D721Med (cell line): ENCODE data around the gene CTBP2.
A peak's percentile ranks its signal among the peaks of the same experiment; 100 is the strongest.

Source experiments
- DNase-seq: peaks from one replicate; pipeline ENCODE4 v3.0.0; 2011; ENCODE audit warnings: low spot score; ENCODE audit not compliant: insufficient read length
- FAIRE-seq: peaks from 2 replicates; lab custom pipeline; 2011; peaks lifted over from hg19 to GRCh38; lab: Jason Lieb, UNC
- TF ChIP-seq, protein P1 (sequence below): IDR thresholded peaks from 2 replicates; pipeline ENCODE4 v1.5.1; 2012; ENCODE audit warnings: mild to moderate bottlenecking, control low read depth; ENCODE audit not compliant: insufficient read depth; ENCODE audit errors: missing control alignments

The CTBP2 gene

DNA sequence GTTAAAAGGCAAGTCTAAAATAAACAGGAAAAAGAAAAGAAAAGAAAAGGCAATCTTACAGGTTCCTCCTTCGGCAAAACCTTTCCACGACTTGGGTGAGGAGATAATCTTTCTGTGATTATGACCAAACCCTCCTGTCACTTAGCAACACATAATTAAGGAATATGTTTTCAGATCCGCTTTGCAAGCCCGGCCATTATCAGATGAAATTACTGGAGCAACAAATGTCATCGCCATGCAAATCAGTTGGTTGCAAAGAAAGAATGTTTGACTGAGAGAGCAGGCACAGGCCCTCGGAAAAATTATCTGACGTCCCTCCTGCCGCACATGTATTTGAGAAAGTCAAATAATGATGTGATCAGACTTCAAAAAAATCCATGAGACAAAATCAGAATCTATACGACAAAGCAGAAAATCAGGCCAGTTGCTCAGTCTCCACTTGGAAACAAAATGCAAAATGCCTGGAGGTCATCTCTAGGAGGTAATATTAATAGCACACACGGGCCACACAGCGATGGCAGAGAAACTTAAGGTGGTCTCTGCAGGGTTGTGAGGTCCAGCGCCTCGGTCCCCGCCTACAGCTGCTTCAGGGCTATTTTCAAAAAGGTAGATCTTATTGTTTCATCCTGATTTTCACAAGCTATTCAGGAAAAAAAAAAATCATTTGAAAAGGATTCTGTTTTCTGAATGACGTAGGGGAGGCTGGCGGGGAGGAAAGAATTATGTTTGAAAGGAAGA lies 135.7 kb downstream of the CTBP2 start:
- FAIRE-seq (peak; percentile 46), DNase-seq (peak; percentile 55)
- TF ChIP-seq, protein P1, sequence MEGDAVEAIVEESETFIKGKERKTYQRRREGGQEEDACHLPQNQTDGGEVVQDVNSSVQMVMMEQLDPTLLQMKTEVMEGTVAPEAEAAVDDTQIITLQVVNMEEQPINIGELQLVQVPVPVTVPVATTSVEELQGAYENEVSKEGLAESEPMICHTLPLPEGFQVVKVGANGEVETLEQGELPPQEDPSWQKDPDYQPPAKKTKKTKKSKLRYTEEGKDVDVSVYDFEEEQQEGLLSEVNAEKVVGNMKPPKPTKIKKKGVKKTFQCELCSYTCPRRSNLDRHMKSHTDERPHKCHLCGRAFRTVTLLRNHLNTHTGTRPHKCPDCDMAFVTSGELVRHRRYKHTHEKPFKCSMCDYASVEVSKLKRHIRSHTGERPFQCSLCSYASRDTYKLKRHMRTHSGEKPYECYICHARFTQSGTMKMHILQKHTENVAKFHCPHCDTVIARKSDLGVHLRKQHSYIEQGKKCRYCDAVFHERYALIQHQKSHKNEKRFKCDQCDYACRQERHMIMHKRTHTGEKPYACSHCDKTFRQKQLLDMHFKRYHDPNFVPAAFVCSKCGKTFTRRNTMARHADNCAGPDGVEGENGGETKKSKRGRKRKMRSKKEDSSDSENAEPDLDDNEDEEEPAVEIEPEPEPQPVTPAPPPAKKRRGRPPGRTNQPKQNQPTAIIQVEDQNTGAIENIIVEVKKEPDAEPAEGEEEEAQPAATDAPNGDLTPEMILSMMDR: no peak

DNA sequence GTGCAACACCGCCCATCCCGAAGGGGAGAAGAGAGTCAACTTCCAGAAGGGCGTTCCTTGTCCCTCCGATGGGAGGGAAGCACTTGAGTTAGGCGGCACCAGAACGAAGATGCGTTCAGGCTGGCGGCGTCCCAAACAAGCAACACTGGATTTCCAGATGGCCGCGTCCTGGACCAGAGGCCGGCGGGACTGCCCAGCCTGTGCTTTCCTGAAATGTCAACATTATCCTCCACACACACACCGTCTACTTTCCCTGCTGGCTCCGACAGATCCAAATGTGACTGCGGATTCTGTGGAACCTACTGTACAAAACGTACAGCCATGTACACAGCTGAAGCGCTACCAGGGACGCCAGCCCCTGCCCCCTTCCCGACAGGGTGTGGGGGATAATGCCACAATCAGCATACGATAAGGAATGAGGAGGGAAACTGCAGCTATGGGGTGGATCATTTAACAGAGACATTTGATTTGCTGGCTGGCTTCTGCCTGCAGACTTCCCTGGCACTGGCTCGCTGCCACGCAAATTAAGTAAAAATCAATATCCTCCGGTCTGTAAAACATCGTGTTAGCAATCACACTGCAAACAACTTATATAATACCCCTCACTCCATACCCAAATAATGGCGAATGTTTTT lies 136.4 kb downstream of the CTBP2 start:
- DNase-seq: no peak
- FAIRE-seq: no peak
- TF ChIP-seq, protein P1: no peak

DNA sequence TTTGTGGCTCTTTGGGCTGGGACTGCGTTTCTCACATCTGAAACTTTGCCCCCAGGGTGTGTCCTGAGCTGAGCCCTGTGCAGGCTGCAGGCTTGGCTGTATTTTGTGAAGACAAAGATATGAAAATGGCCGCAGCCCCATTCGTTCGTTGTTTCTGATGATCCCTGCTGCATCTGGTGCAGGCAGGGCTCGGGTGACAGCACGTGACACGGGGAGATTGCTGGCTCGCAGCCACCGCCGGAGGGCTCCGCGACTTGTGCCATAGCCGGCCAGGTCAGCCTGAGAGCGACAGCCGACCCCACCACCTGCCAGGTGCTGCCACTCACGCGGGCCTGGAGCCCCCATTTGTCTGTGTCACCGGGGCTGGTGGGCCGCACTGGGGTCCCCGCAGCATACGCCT lies 137.1 kb downstream of the CTBP2 start:
- FAIRE-seq (no peak), DNase-seq (no peak)
- TF ChIP-seq, protein P1: no peak

DNA sequence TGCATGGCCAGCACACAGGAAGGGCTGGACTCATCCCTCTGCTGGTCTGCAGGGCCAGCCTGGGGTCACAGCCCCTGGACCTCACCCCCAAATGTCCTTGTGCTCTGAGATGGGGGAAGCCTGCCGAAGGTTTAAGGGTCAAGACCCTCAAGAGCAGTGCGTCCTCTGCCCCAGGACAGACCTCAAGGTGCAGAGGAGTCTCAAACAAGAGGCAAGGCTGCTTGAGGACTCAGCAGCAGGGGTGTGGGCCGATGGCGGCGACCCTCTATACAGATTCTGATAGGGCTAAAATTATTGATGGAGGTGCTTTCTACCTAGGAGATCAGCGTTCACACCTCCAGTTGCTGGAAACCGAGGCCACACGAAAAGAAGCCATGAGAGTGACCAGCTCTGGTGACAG lies 137.7 kb downstream of the CTBP2 start:
- TF ChIP-seq, protein P1: no peak
- no peak for FAIRE-seq

DNA sequence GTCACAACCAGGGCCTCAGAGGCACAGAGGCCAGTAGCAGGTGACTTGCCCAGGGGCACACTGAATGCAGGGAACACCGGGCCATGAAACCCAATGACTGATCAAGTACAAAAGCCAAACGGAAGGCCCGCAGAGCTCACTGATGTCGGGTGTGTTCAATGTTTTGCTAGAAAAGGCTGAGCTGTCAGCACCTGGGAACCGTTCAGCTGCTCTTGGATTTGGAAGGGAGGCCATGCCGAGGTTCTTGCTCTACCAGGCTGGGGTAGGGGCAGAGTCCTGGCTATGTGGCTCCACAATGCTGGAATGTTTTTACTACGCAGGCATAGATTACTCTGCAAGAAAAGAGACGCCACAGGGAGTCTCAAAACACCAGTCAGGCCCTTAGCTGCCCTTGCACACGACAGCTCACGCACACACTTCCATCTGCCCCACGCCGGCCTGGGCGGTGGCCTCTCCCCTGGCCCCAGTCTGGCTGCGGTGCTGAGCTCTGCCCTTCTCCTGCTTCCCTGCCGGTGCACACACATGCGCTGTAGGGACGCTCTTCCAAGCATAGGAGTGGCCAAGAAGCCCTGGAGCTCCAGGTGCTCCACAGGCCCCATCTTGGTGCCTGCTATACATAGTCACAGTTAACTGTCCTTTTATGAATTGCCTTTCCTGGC lies 138.5 kb downstream of the CTBP2 start:
- TF ChIP-seq, protein P1: no peak
- FAIRE-seq: no peak
- DNase-seq: no peak

More for the DNA sequence above, 137.7 kb downstream of the CTBP2 start:
- no peak for DNase-seq

DNA sequence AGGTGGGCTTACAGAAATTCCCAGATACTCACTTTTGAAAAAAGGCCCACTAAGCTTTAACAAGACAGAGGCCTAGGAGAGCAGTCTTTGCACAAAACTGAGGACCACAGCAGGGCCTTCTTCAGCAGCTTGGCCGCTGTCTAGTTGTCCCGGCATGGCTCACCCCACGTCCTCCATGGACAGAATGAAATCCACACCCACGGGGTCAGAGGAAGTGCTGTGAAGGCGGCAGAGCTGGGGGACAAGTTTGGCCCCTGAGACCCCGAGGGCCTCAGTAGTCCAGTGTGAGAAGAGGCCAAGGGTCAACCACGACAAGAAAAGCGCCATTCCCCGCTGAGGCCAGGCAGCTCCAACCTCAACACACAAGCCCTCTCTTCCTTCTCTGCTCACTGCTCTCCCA lies 139.5 kb downstream of the CTBP2 start:
- no peak for DNase-seq
- TF ChIP-seq, protein P1: no peak
- FAIRE-seq: no peak

DNA sequence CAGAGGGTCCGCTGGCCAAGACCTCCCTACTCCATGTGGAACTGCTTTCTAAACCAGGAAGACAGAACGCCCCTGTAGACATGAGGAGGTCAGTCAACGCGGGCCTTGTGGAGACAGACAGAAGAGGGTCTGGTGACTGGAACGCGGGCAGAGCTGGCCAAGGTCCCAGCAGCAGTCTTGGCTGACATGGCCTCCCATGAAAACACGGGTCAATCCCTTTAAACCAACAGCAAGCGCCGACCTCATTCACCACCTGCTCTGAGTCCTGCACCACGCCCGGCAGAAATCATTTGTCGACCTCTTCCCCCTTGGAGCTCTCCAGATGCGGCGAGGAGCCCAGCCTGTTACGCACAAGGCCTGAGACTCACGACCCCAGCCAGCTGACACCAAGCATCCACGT lies 140.0 kb downstream of the CTBP2 start:
- TF ChIP-seq, protein P1: no peak

More for the DNA sequence above, 140.0 kb downstream of the CTBP2 start:
- DNase-seq (no peak), FAIRE-seq (no peak)
